Measurements from ENCODE around the gene FRMD1. TPM values are rescaled to one million over a fixed set of nuclear protein-coding genes. Genes with fewer than 3 reads are reported as not detected.

FRMD1 gene
- total RNA-seq, 1 experiment from 2014 or later, result 0.57 TPM

DNA sequence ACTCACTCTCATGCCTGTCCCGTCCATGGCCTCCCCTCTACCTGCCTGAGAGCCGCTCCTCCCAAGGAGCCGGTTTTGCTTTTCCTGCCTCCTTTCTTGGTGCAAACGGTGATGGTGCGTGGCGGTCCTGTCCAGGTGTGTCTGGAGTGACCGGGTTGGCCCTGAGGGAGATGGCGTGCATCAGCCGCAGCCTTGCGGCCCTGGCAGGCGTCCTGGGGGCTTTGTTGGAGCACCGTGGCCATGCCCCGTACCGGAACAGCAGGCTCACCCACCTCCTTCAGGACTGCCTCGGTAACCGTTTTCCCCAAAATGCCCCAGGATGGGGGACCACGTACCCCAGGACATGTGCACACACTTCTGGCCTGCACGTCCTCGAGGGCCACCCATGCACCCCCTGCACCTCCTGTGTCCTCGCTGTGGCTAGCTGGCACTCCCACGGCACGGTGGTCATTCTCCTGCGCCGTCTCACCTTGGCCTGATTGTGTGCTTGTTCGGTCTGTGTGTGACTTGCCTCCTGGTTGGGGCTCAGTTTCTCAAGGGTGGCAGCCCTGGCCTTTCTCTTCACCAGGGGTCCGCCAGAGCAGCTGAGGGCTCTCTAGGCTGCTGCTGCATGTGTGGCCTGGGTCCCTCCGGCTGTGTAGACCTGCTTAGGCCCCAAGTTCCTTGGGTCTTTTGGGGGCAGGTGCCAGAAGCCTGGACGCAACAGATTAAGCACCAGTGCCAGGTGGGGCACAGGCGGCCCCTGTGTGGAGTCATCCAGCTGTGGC is 36.4 kb downstream of the FRMD1 start:
- Mint-ChIP-seq H3K9me3 (peaks cover 34% of the 10 kb centered on the region), H3K4me3 (no peak overlapping the region), H3K27me3 (ENCODE audit: low read depth) (peaks cover 16% of the 10 kb centered on the region; the same call in 1 of the 2 replicates), H3K4me1 (no peaks in the 10 kb centered on the region), H3K27ac (no peak overlapping the region), H3K36me3 (peaks cover 39% of the 10 kb centered on the region)
- DNase-seq (ENCODE audit: low spot score), result no peak
- ATAC-seq, result no peak
- POLR2A ChIA-PET, result no interaction called here
- CTCF ChIA-PET, result interaction anchor here (1.2 kb wide), 1 partner anchor 46 kb away, joined by 3 read pairs; no protein-coding TSS in a partner anchor
- TF ChIP-seq USF2 (CRISPR knock-in tag; IDR thresholded peaks at IDR 0.05) (no peak), NR1H2 (CRISPR knock-in tag; IDR thresholded peaks at IDR 0.05) (no peak), ZNF396 (CRISPR knock-in tag; IDR thresholded peaks at IDR 0.05; ENCODE audit: borderline replicate concordance) (no peak), ATF2 (CRISPR knock-in tag; IDR thresholded peaks at IDR 0.05; ENCODE audit: borderline replicate concordance, low read depth) (no peak), SP1 (CRISPR knock-in tag; conservative IDR thresholded peaks at IDR 0.05) (no peak), TEAD1 (CRISPR knock-in tag; IDR thresholded peaks at IDR 0.05) (no peak)
- TF ChIP-seq, protein P1, sequence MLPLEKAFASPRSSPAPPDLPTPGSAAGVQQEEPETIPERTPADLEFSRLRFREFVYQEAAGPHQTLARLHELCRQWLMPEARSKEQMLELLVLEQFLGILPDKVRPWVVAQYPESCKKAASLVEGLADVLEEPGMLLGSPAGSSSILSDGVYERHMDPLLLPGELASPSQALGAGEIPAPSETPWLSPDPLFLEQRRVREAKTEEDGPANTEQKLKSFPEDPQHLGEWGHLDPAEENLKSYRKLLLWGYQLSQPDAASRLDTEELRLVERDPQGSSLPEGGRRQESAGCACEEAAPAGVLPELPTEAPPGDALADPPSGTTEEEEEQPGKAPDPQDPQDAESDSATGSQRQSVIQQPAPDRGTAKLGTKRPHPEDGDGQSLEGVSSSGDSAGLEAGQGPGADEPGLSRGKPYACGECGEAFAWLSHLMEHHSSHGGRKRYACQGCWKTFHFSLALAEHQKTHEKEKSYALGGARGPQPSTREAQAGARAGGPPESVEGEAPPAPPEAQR (CRISPR knock-in tag; IDR thresholded peaks at IDR 0.05), result no peak
- TF ChIP-seq, protein P2, sequence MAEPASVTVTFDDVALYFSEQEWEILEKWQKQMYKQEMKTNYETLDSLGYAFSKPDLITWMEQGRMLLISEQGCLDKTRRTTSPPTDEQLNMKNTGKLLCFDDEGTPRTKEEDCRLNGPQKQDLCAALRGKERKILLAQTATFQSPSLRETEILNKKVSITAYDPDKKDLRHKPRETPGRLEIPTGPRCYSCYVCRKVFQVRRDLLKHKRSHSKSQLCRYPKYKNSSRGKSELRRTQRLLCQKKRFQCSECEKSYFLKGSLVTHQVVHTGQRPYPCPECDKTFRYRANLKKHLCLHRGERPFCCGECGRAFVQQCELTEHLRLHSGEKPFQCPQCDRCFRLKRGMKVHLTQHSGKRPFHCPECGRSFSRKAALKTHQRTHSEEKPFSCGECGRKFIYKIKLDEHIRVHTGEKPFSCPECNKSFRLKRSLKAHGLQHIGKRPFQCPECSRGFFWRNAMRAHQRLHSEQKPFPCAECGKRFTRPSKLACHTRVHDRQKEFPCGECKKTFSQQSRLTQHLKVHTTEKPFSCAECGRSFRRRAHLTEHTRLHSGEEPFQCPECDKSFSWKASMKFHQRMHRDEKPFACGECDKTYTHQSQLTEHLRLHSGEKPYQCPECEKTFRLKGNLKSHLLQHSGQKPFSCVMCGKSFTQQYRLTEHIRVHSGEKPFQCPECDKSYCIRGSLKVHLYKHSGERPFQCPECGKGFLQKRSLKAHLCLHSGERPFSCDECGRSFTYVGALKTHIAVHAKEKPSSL (CRISPR knock-in tag; conservative IDR thresholded peaks at IDR 0.05), result no peak

- DNase-seq (ENCODE audit: low spot score), result no peak
- no peak for ATAC-seq
- no peak overlapping the region for H3K4me3 Mint-ChIP-seq
- POLR2A ChIA-PET, result no interaction called here
- TF ChIP-seq CREM (CRISPR knock-in tag; IDR thresholded peaks at IDR 0.05), result no peak
- TF ChIP-seq ZNF317 (CRISPR knock-in tag; IDR thresholded peaks at IDR 0.05; ENCODE audit: borderline replicate concordance, low read depth), result no peak
- TF ChIP-seq, protein P3, sequence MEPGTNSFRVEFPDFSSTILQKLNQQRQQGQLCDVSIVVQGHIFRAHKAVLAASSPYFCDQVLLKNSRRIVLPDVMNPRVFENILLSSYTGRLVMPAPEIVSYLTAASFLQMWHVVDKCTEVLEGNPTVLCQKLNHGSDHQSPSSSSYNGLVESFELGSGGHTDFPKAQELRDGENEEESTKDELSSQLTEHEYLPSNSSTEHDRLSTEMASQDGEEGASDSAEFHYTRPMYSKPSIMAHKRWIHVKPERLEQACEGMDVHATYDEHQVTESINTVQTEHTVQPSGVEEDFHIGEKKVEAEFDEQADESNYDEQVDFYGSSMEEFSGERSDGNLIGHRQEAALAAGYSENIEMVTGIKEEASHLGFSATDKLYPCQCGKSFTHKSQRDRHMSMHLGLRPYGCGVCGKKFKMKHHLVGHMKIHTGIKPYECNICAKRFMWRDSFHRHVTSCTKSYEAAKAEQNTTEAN (CRISPR knock-in tag; IDR thresholded peaks at IDR 0.05), result no peak
- TF ChIP-seq MYBL2 (CRISPR knock-in tag; IDR thresholded peaks at IDR 0.05), result no peak
- no peak for TF ChIP-seq ATF6 (CRISPR knock-in tag; IDR thresholded peaks at IDR 0.05)
- H3K9me3 Mint-ChIP-seq, result peaks cover 39% of the 10 kb centered on the region
- CTCF ChIA-PET, result interaction anchor here (1.2 kb wide), 1 partner anchor 45 kb away, joined by 3 read pairs; no protein-coding TSS in a partner anchor
- H3K27ac Mint-ChIP-seq, result no peak overlapping the region
- peaks cover 44% of the 10 kb centered on the region for H3K36me3 Mint-ChIP-seq
- no peaks in the 10 kb centered on the region for H3K4me1 Mint-ChIP-seq
- peaks cover 16% of the 10 kb centered on the region for H3K27me3 Mint-ChIP-seq (ENCODE audit: low read depth)
Measured at GRCh38 chr6:168041928-168042327, 37.1 kb downstream of the FRMD1 start.
